CD4-positive, alpha-beta memory T cell (primary cell): ENCODE results near the gene RBMS3. TPM values are rescaled to one million over a fixed set of nuclear protein-coding genes. Genes with fewer than 3 reads are reported as not detected.
"Not testable (repeated sequence)": the region's sequence is repeated elsewhere in the genome, so short reads cannot be mapped to it uniquely, and the experiment has no call there.

Experiments used
- CTCF ChIA-PET: fragments of 350-600 bp; sonication (Branson Sonifier 250); formaldehyde crosslinking; loops from one replicate; lab custom pipeline; 2021; ENCODE audit warnings: inconsistent platforms; ENCODE audit not compliant: partially characterized antibody; lab: Charles Lee
- POLR2A ChIA-PET: fragments of 350-600 bp; sonication (Branson Sonifier 250); formaldehyde crosslinking; loops from one replicate; lab custom pipeline; 2021; ENCODE audit not compliant: partially characterized antibody; lab: Charles Lee
- DNase-seq, 5 donors: peaks; one replicate each; pipeline versions ENCODE4 v3.0.0 to v3.0.0-alpha.2; 2020 to 2022; ENCODE audit warnings: mixed read lengths in 1 of 5
- H3K27ac ChIP-seq: one replicate; pipeline ENCODE4 v1.7.0; 2013; ENCODE audit warnings: low read depth, low read length
- H3K27me3 ChIP-seq: 2 replicates; pipeline ENCODE4 v1.7.0; 2013; ENCODE audit warnings: mild to moderate bottlenecking, low read length, moderate library complexity; ENCODE audit not compliant: insufficient read depth
- H3K36me3 ChIP-seq: 2 replicates; pipeline ENCODE4 v1.7.0; 2013; ENCODE audit warnings: mild to moderate bottlenecking, low read length, moderate library complexity; ENCODE audit not compliant: insufficient read depth
- H3K4me1 ChIP-seq: 2 replicates; pipeline ENCODE4 v1.7.0; 2013; ENCODE audit warnings: mild to moderate bottlenecking, low read length, moderate library complexity; ENCODE audit not compliant: insufficient read depth
- H3K4me3 ChIP-seq, 2 donors: one replicate each; pipeline ENCODE4 v1.7.0; 2013; ENCODE audit warnings: low read length in 2 of 2, mild to moderate bottlenecking in 1 of 2
- H3K9me3 ChIP-seq, 2 donors: one replicate each; pipeline ENCODE4 v1.7.0; 2013; ENCODE audit warnings: low read length in 2 of 2, control low read depth in 1 of 2; ENCODE audit not compliant: control insufficient read depth in 1 of 2
- H3K27ac Mint-ChIP-seq, 7 donors: one replicate each; pipeline ENCODE4 v1.8.0; 2020 to 2021; ENCODE audit warnings: mixed read lengths in 7 of 7, mild to moderate bottlenecking in 6 of 7, inconsistent platforms in 3 of 7, moderate library complexity in 3 of 7
- H3K27me3 Mint-ChIP-seq, 2 donors: one replicate each; pipeline ENCODE4 v1.8.0; 2020 to 2021; ENCODE audit warnings: mixed read lengths in 2 of 2
- H3K36me3 Mint-ChIP-seq, 2 donors: one replicate each; pipeline ENCODE4 v1.8.0; 2020 to 2021; ENCODE audit warnings: mixed read lengths in 2 of 2, inconsistent platforms in 1 of 2, mild to moderate bottlenecking in 1 of 2
- H3K4me1 Mint-ChIP-seq, 4 donors: one replicate each; pipeline ENCODE4 v1.8.0; 2020 to 2021; ENCODE audit warnings: mixed read lengths in 4 of 4, mild to moderate bottlenecking in 1 of 4
- H3K4me3 Mint-ChIP-seq, 8 donors: one replicate each; pipeline ENCODE4 v1.8.0; 2020 to 2021; ENCODE audit warnings: mixed read lengths in 8 of 8, mild to moderate bottlenecking in 7 of 8, moderate library complexity in 6 of 8, inconsistent platforms in 3 of 8
- H3K9me3 Mint-ChIP-seq, 8 donors: one replicate each; pipeline ENCODE4 v1.8.0; 2020 to 2021; ENCODE audit warnings: mixed read lengths in 8 of 8, mild to moderate bottlenecking in 5 of 8, inconsistent platforms in 3 of 8, moderate library complexity in 1 of 8
- intact Hi-C: fragments of 100-400 bp; cut with micrococcal nuclease; formaldehyde crosslinking; loops from one replicate; pipeline ENCODE4 v1.15.1; 2023
- polyA plus RNA-seq, 2 donors: library from polyadenylated mRNA; unstranded; fragments of 300-500 nt; fragmentation: Illumina TruSeq; gene quantifications; one replicate each; pipeline ENCODE4 v1.2.3, GENCODE V29; 2021
- total RNA-seq, 2 experiments: library from RNA; stranded (reverse); gene quantifications; one replicate each; pipeline ENCODE4 v1.2.3, GENCODE V29; 2021

Gene RBMS3
- total and polyA plus RNA-seq, 4 experiments from 2014 or later = 0.70 to 1.6 (median 1.0) TPM; not detected in 1

DNA sequence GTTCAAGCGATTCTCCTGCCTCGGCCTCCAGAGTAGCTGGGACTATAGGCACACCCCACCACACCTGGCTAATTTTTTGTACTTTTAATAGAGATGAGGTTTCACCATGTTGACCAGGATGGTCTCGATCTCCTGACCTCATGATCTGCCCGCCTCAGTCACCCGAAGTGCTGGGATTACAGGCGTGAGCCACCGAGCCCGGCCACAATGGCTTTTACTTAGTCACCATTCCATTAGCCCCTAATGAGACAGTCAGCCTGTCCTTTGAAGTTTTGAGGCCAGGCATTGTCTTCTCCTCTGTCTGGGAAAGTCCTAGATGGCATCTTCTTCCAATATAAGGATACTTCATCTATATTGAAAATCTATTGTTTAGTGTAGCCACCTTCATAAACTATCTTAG is 515.9 kb downstream of the RBMS3 start:
- Mint-ChIP-seq H3K9me3 (peaks cover 0 to 4% (median 0%) of the 10 kb centered on the region in 8 donors), H3K27ac (no peak overlapping the region), H3K4me1 (no peaks in the 10 kb centered on the region), H3K4me3 (no peak overlapping the region), H3K27me3 (no peaks in the 10 kb centered on the region), H3K36me3 (no peaks in the 10 kb centered on the region)
- Histone ChIP-seq H3K27me3 (no peaks in the 10 kb centered on the region), H3K36me3 (no peaks in the 10 kb centered on the region), H3K9me3 (no peaks in the 10 kb centered on the region), H3K4me1 (no peaks in the 10 kb centered on the region), H3K4me3 (no peak overlapping the region), H3K27ac (no peak overlapping the region)
- POLR2A ChIA-PET = no interaction called here
- CTCF ChIA-PET = no interaction called here
- intact Hi-C loops = no loop called here
- DNase-seq = no peak

DNA sequence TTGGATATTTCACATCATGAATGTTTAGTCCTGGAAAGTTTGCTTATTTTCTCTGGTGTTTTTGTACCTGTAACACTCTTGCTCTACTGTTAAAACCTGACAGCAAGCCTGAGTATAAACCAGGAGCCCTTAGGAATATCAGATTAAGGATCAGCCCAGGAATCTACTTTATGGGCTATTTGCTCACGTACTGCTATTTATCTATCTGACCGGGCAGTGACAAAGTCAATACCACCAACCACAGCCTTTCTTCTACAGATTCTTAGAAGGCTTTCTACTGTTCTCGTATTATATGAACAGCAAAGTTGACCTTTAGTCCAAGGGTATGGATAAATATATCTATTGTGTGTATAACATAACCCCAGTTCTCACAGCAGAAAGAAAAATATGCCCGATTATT is 521.2 kb downstream of the RBMS3 start:
- H3K27ac Mint-ChIP-seq = no peak overlapping the region
- no peaks in the 10 kb centered on the region for H3K9me3 ChIP-seq
- H3K27me3 Mint-ChIP-seq = no peaks in the 10 kb centered on the region
- ChIA-PET CTCF (no interaction called here), POLR2A (no interaction called here)
- no peak overlapping the region for H3K4me3 Mint-ChIP-seq
- H3K27ac ChIP-seq = no peak overlapping the region
- H3K4me1 Mint-ChIP-seq = no peaks in the 10 kb centered on the region
- peaks cover 0 to under 1% (median 0%) of the 10 kb centered on the region in 8 donors for H3K9me3 Mint-ChIP-seq
- H3K4me3 ChIP-seq = no peak overlapping the region
- H3K36me3 Mint-ChIP-seq = no peaks in the 10 kb centered on the region
- H3K36me3 ChIP-seq = no peaks in the 10 kb centered on the region
- intact Hi-C loops = no loop called here
- no peaks in the 10 kb centered on the region for H3K4me1 ChIP-seq
- no peak for DNase-seq
- H3K27me3 ChIP-seq = no peaks in the 10 kb centered on the region

DNA sequence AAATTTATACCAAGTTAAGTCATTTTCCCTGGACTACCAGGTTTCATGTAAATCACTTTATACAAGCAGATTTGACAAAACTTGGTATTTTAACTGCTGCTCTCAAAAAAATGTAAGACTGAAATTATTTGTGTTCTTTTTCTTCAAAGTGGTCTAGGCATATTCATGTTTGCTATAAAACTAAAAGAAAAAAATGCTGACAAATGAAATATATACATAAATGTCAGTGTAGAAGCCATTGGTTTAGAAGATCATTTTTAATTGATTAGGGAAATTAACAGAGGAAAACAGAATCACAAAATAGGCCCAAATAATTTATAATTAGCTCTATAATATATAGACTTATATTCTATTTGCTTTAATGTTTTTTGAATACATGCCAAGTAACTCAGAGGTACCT is 523.2 kb downstream of the RBMS3 start:
- Histone ChIP-seq H3K27me3 (no peaks in the 10 kb centered on the region), H3K4me1 (no peaks in the 10 kb centered on the region), H3K9me3 (no peaks in the 10 kb centered on the region), H3K4me3 (no peak overlapping the region), H3K36me3 (no peaks in the 10 kb centered on the region), H3K27ac (no peak overlapping the region)
- intact Hi-C loops = no loop called here
- ChIA-PET CTCF (no interaction called here), POLR2A (no interaction called here)
- H3K9me3 Mint-ChIP-seq = no peaks in the 10 kb centered on the region
- no peak overlapping the region for H3K27ac Mint-ChIP-seq
- no peaks in the 10 kb centered on the region for H3K4me1 Mint-ChIP-seq
- no peak for DNase-seq
- H3K36me3 Mint-ChIP-seq = no peaks in the 10 kb centered on the region
- H3K27me3 Mint-ChIP-seq = no peaks in the 10 kb centered on the region
- no peak overlapping the region for H3K4me3 Mint-ChIP-seq

DNA sequence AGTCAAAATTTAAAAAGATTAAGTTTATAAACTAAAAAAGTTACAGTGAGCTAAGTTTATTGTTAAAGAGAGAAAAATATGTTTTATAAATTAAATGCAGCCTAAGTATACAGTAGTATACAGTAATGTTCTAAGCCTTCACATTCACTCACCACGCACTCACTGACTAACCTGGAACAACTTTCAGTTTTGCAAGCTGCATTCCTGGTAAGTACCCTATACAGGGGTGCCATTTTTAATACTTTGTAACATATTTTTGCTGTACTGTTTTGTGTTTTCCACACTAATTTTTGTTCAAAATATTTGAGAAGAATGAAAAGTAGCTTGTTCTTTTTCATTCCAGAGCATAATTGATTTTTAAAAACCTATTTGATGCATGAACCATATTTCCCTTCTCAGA is 524.9 kb downstream of the RBMS3 start:
- Mint-ChIP-seq H3K9me3 (no peaks in the 10 kb centered on the region), H3K4me1 (no peaks in the 10 kb centered on the region), H3K27ac (no peak overlapping the region), H3K4me3 (no peak overlapping the region), H3K27me3 (no peaks in the 10 kb centered on the region), H3K36me3 (no peaks in the 10 kb centered on the region)
- no peak for DNase-seq
- H3K27ac ChIP-seq = no peak overlapping the region
- no peaks in the 10 kb centered on the region for H3K27me3 ChIP-seq
- intact Hi-C loops = no loop called here
- ChIA-PET CTCF (interaction anchor here (0.9 kb wide), 1 partner anchor 24 kb away, joined by 3 read pairs; no protein-coding TSS in a partner anchor), POLR2A (no interaction called here)
- H3K9me3 ChIP-seq = no peaks in the 10 kb centered on the region
- no peaks in the 10 kb centered on the region for H3K4me1 ChIP-seq
- H3K4me3 ChIP-seq = no peak overlapping the region
- H3K36me3 ChIP-seq = no peaks in the 10 kb centered on the region

DNA sequence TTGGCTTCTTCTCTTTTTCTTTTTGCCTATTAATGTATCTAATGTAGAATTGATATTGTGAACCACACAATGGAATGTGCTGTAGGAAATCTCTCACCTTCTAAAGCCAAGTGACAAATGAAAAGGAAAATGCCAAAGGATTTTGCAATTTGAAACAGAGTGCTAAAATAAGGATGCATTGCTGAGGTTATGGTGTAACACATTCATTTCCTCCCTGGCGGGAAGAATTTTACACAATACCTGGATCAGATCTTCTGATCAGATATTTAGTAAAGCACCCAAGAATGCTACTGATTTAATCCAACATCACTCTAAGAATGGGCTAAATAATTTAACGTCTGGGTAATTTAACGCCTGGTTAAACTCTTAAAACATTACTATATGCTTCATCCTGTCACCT is 527.5 kb downstream of the RBMS3 start:
- H3K27me3 ChIP-seq, DNase-seq, POLR2A ChIA-PET, H3K27ac Mint-ChIP-seq, H3K9me3 Mint-ChIP-seq, H3K36me3 Mint-ChIP-seq, H3K36me3 ChIP-seq, H3K4me1 Mint-ChIP-seq, H3K27me3 Mint-ChIP-seq, H3K9me3 ChIP-seq, intact Hi-C loops, H3K4me3 ChIP-seq, H3K4me3 Mint-ChIP-seq, CTCF ChIA-PET, H3K4me1 ChIP-seq, H3K27ac ChIP-seq: not testable (repeated sequence)

DNA sequence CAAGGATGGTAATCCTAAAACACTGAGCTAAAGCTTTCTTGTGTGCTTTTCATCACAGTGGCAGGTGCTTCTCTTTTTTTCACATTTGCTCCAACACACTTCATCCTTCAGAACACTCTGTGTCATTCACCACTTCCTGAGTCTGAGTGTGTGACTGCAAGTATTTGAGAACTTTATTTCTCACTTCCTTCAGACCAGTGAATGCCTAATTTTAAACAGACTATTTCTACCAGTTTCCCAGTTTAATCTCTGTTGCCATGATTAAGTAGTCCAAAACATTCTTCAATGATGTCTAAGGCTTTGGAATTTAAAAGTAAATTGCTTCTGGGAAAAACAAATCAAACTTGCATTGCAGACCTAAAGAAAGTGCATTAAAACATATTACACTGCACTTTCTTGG is 541.2 kb downstream of the RBMS3 start:
- intact Hi-C loops = no loop called here
- DNase-seq = no peak
- Histone ChIP-seq H3K36me3 (no peaks in the 10 kb centered on the region), H3K4me1 (no peaks in the 10 kb centered on the region), H3K4me3 (no peak overlapping the region), H3K9me3 (no peaks in the 10 kb centered on the region), H3K27me3 (no peaks in the 10 kb centered on the region), H3K27ac (no peak overlapping the region)
- no peak overlapping the region for H3K4me3 Mint-ChIP-seq
- ChIA-PET POLR2A (no interaction called here), CTCF (no interaction called here)
- no peak overlapping the region for H3K27ac Mint-ChIP-seq
- no peaks in the 10 kb centered on the region for H3K4me1 Mint-ChIP-seq
- no peaks in the 10 kb centered on the region for H3K27me3 Mint-ChIP-seq
- H3K36me3 Mint-ChIP-seq = no peaks in the 10 kb centered on the region
- peaks cover 0 to 2% (median 0%) of the 10 kb centered on the region in 8 donors for H3K9me3 Mint-ChIP-seq

DNA sequence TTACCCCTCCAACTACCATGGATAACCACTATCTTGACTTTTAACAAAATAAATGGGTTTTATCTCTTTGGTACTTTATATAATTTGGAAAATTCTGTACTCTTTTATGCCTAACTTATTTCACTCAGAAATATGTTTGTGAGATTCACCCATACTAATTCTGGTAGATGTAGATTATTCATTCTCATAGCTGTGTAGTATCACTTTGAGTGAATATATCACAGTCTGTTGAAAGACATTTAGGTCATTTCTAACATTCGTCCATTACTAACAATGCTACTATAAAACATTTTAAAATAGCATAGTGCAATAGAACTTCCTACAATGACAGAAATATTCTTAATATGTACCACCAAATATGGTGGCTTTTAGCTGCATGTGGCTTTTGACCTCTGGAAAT is 542.4 kb downstream of the RBMS3 start:
- H3K9me3 Mint-ChIP-seq = peaks cover 0 to 2% (median 0%) of the 10 kb centered on the region in 8 donors
- H3K27me3 Mint-ChIP-seq = no peaks in the 10 kb centered on the region
- no peaks in the 10 kb centered on the region for H3K36me3 ChIP-seq
- ChIA-PET POLR2A (interaction anchor here (0.6 kb wide), 1 partner anchor 104 kb away, joined by 3 read pairs; no protein-coding TSS in a partner anchor), CTCF (no interaction called here)
- no peaks in the 10 kb centered on the region for H3K36me3 Mint-ChIP-seq
- H3K27me3 ChIP-seq = no peaks in the 10 kb centered on the region
- no peak overlapping the region for H3K4me3 Mint-ChIP-seq
- no peaks in the 10 kb centered on the region for H3K4me1 Mint-ChIP-seq
- H3K4me1 ChIP-seq = no peaks in the 10 kb centered on the region
- H3K27ac Mint-ChIP-seq = no peak overlapping the region
- intact Hi-C loops = no loop called here
- no peak overlapping the region for H3K4me3 ChIP-seq
- no peak overlapping the region for H3K27ac ChIP-seq
- H3K9me3 ChIP-seq = no peaks in the 10 kb centered on the region
- DNase-seq = no peak

DNA sequence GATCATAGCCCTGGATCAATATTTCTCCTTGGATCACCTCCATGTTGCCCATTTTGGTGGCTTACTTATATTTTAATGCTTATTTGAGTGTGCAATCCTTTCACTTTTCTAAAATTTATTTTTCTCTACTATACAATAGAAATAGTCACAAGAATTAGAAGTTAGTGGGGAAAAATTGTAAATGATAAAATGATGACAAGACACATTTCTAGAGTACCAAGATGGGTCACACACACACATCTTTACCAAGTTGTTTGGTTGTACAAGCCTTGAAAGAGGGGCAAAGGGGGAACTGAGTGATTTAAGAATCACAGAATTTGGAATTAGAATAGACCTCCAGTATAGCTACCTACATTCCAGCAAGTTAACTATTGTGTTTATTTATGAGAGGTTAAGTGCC is 545.8 kb downstream of the RBMS3 start:
- Mint-ChIP-seq H3K4me3 (no peak overlapping the region), H3K4me1 (no peaks in the 10 kb centered on the region), H3K27me3 (no peaks in the 10 kb centered on the region), H3K9me3 (peaks cover 0 to 2% (median 0%) of the 10 kb centered on the region in 8 donors), H3K36me3 (no peaks in the 10 kb centered on the region), H3K27ac (no peak overlapping the region)
- ChIA-PET CTCF (no interaction called here), POLR2A (no interaction called here)
- no peak for DNase-seq
- Histone ChIP-seq H3K4me1 (no peaks in the 10 kb centered on the region), H3K27me3 (no peaks in the 10 kb centered on the region), H3K27ac (no peak overlapping the region), H3K4me3 (no peak overlapping the region), H3K9me3 (no peaks in the 10 kb centered on the region), H3K36me3 (no peaks in the 10 kb centered on the region)
- intact Hi-C loops = no loop called here
